Effector memory CD8-positive, alpha-beta T cell (primary cell): ENCODE data around the gene COG8.
"Not testable (repeated sequence)": the region's sequence is repeated elsewhere in the genome, so short reads cannot be mapped to it uniquely, and the experiment has no call there.

Experiments
- ATAC-seq: fragments of 150-1000 bp; cut with Tn5 transposase; replicated peaks from 2 replicates; pipeline ENCODE4 v1.10.0; 2021; ENCODE audit warnings: mild to moderate bottlenecking, moderate library complexity
- DNase-seq, 3 experiments: peaks; one replicate each; pipeline ENCODE4 v3.0.0; 2021
- H3K27ac Mint-ChIP-seq, 2 donors: one replicate each; pipeline ENCODE4 v1.8.0; 2022; ENCODE audit warnings: mild to moderate bottlenecking in 2 of 2, mixed read lengths in 2 of 2, moderate library complexity in 2 of 2
- H3K27me3 Mint-ChIP-seq, 2 donors: one replicate each; pipeline ENCODE4 v1.8.0; 2022; ENCODE audit warnings: mixed read lengths in 2 of 2
- H3K36me3 Mint-ChIP-seq: one replicate; pipeline ENCODE4 v1.8.0; 2022; ENCODE audit warnings: mild to moderate bottlenecking, moderate library complexity, mixed read lengths; ENCODE audit not compliant: insufficient read depth
- H3K4me1 Mint-ChIP-seq, 2 donors: one replicate each; pipeline ENCODE4 v1.8.0; 2022; ENCODE audit warnings: low read depth in 2 of 2, mixed read lengths in 2 of 2
- H3K4me3 Mint-ChIP-seq, 2 donors: one replicate each; pipeline ENCODE4 v1.8.0; 2022; ENCODE audit warnings: mild to moderate bottlenecking in 2 of 2, mixed read lengths in 2 of 2, moderate library complexity in 2 of 2
- H3K9me3 Mint-ChIP-seq, 2 donors: one replicate each; pipeline ENCODE4 v1.8.0; 2022; ENCODE audit warnings: mixed read lengths in 2 of 2

Gene COG8

GRCh38 chr16:69309316-69309715 is 30.0 kb downstream of the COG8 start:
- no peaks in the 10 kb centered on the region for H3K9me3 Mint-ChIP-seq
- H3K27ac Mint-ChIP-seq = peak overlapping the region in 1 of 2 donors; percentile 4

GRCh38 chr16:69307856-69308255 is 31.5 kb downstream of the COG8 start:
- H3K27me3 Mint-ChIP-seq = no peaks in the 10 kb centered on the region
- H3K9me3 Mint-ChIP-seq = no peaks in the 10 kb centered on the region
- H3K4me3 Mint-ChIP-seq = no peak overlapping the region
- no peak overlapping the region for H3K27ac Mint-ChIP-seq
- peaks cover 13% of the 10 kb centered on the region for H3K36me3 Mint-ChIP-seq
- ATAC-seq (no peak), DNase-seq (no peak)
- H3K4me1 Mint-ChIP-seq = peaks cover 11 to 13% of the 10 kb centered on the region in 2 donors

More at GRCh38 chr16:69309316-69309715, 30.0 kb downstream of the COG8 start:
- Mint-ChIP-seq H3K36me3 (peaks cover 22% of the 10 kb centered on the region), H3K4me1 (peaks cover 18 to 25% of the 10 kb centered on the region in 2 donors), H3K4me3 (peak overlapping the region; percentile 13 to 62), H3K27me3 (no peaks in the 10 kb centered on the region)
- ATAC-seq (no peak), DNase-seq (no peak)

DNA sequence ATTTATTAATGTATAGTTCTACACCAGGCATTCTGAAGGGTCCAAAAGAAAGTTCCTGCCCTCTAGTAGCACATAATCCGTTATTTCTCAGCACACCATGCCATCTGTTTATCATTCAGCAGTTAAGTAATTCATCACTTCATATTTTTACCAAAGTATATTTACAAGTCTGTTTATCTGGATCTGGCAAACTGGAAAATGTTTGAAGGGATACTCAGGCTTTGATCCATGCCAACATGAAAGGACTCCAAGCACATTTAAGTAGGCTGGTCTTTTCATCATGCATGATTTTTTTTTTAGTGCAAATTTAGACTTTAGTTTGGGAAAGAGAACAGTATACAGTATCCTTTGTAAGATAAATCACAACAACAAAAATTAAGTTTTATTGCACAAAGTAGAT is 32.3 kb downstream of the COG8 start:
- H3K27me3 Mint-ChIP-seq = no peaks in the 10 kb centered on the region
- ATAC-seq = no peak
- H3K4me3 Mint-ChIP-seq = no peak overlapping the region
- DNase-seq = no peak
- peaks cover 8 to 11% of the 10 kb centered on the region in 2 donors for H3K4me1 Mint-ChIP-seq
- peaks cover 12% of the 10 kb centered on the region for H3K36me3 Mint-ChIP-seq
- H3K9me3 Mint-ChIP-seq = no peaks in the 10 kb centered on the region
- H3K27ac Mint-ChIP-seq = no peak overlapping the region

- H3K4me3 Mint-ChIP-seq = no peak overlapping the region
- no peak for DNase-seq
These were observed 33.3 kb downstream of the COG8 start for GRCh38 chr16:69306031-69306430.

DNA sequence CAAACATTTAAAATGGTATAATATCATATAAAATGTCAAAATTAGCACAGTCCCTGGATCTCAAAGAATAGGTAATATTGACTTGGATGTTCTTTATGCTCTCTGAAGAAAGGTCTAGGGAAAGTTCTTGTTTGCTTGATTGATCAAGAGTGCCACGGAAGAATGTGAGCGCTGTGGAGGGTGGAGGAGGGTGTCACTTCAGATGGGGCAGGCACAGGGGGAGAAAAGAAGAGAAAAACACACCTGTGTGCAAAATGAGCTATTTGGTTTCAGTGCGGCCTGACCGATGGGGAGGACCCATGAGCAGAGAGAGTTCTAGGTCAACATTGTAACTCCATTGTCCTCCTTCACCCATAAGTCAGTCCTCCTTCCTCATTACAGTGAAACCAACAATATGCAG is 37.1 kb downstream of the COG8 start:
- ATAC-seq (no peak), DNase-seq (no peak)
- no peaks in the 10 kb centered on the region for H3K4me1 Mint-ChIP-seq
- H3K27me3 Mint-ChIP-seq = no peaks in the 10 kb centered on the region
- no peaks in the 10 kb centered on the region for H3K9me3 Mint-ChIP-seq
- no peak overlapping the region for H3K27ac Mint-ChIP-seq
- H3K36me3 Mint-ChIP-seq = peaks cover 27% of the 10 kb centered on the region
- H3K4me3 Mint-ChIP-seq = no peak overlapping the region

More at GRCh38 chr16:69306031-69306430, 33.3 kb downstream of the COG8 start:
- Mint-ChIP-seq H3K27me3 (no peaks in the 10 kb centered on the region), H3K4me1 (peaks cover 4 to 6% of the 10 kb centered on the region in 2 donors), H3K9me3 (no peaks in the 10 kb centered on the region), H3K27ac (no peak overlapping the region), H3K36me3 (peaks cover 15% of the 10 kb centered on the region)
- ATAC-seq = no peak

DNA sequence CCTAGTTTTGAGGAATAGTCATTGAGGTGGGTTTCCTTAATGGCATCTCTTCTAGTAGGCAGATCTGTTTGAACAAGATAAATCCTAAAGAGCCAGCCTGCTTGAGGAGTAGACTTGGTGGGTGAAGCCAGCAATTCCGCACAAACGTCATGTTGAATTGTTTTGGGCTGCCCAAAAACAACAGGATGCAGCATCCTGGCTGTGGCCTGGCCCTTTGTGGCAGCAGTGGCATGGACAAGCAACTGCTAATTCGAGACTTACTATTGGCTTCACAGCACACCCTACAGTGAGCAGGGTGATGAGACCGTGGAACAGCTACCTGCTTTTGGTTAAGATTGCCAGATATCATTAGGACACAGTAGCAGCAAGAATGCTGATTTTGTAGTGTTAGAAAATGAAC is 37.5 kb downstream of the COG8 start:
- H3K27ac Mint-ChIP-seq = no peak overlapping the region
- H3K27me3 Mint-ChIP-seq = no peaks in the 10 kb centered on the region
- H3K9me3 Mint-ChIP-seq = no peaks in the 10 kb centered on the region
- H3K36me3 Mint-ChIP-seq = peaks cover 27% of the 10 kb centered on the region
- no peak for ATAC-seq
- DNase-seq = no peak
- H3K4me3 Mint-ChIP-seq = no peak overlapping the region
- no peaks in the 10 kb centered on the region for H3K4me1 Mint-ChIP-seq

DNA sequence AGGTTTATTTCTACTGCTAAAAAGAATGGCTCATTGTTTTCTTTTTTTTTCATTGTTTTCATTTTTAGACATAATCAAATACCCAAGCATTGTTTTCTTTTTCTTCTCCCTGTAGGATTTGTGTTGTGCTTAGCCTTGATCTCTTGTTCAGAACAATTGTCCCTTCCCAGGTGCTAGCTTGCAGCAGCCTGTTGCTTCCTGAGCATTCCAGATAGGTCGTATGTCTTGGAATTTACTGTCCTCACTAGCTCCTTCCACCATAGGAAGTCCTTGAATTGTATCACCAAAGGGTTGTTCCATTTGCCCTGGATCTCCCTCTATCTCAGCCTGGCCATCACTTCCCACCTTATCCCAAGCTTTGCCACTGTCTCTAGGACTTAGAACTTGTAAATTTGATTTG is 38.2 kb downstream of the COG8 start:
- Mint-ChIP-seq H3K4me1 (no peaks in the 10 kb centered on the region), H3K4me3 (no peak overlapping the region), H3K36me3 (peaks cover 27% of the 10 kb centered on the region), H3K9me3 (no peaks in the 10 kb centered on the region), H3K27ac (peak overlapping the region in 1 of 2 donors; percentile 38), H3K27me3 (no peaks in the 10 kb centered on the region)
- DNase-seq (no peak), ATAC-seq (no peak)

DNA sequence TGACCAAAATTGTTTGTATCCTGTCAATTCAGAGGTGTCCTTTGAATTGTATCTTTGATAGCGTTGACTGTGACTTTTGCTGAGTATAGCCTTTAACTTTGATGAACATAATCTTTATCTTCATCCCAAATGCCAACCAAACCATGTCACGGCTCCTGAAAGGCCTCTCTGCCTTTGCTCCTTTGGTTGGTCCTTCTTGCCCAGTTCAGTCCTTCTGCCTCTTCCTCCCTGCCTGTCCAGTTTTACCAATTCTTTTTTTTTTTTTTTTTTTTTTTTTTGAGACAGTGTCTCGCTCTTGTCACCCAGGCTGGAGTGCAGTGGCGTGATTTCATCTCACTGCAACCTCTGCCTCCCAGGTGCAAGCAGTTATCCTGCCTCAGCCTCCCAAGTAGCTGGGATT is 41.1 kb downstream of the COG8 start:
- DNase-seq (no peak), ATAC-seq (no peak)
- Mint-ChIP-seq H3K4me1 (no peaks in the 10 kb centered on the region), H3K36me3 (peaks cover 30% of the 10 kb centered on the region), H3K9me3 (no peaks in the 10 kb centered on the region), H3K27me3 (no peaks in the 10 kb centered on the region), H3K27ac (peak overlapping the region in 1 of 2 donors; percentile 49), H3K4me3 (no peak overlapping the region)

- H3K4me1 Mint-ChIP-seq, H3K27me3 Mint-ChIP-seq, DNase-seq, H3K4me3 Mint-ChIP-seq, ATAC-seq, H3K9me3 Mint-ChIP-seq: not testable (repeated sequence)
- Mint-ChIP-seq H3K27ac (peak overlapping the region in 1 of 2 donors; percentile 54), H3K36me3 (peaks cover 30% of the 10 kb centered on the region)
These were observed 42.6 kb downstream of the COG8 start for GRCh38 chr16:69296771-69297170.

- no peak for DNase-seq
These were observed 45.3 kb downstream of the COG8 start for GRCh38 chr16:69294051-69294450.

DNA sequence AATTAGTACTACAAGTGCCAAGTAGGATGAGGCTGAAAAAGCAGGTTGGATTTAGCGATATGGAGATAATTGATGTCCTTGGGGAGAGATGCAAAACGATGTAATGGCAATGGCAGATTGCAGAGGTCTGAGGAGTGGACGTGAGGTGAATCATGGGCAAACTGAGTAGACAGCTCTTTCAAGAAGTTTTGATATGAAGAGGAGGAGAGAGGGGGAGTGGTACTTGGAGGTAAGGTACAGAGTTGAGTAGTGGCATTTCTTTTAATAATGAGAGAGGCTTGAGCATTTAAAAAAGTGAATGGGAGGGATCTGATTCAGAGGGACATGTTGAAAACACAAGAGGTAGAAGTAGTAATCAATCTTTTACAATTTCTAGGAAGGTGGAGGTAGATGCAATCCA is 46.0 kb downstream of the COG8 start:
- Mint-ChIP-seq H3K36me3 (peaks cover 4% of the 10 kb centered on the region), H3K4me3 (no peak overlapping the region), H3K4me1 (no peaks in the 10 kb centered on the region), H3K9me3 (no peaks in the 10 kb centered on the region), H3K27me3 (no peaks in the 10 kb centered on the region), H3K27ac (no peak overlapping the region)
- no peak for ATAC-seq
- no peak for DNase-seq

More at GRCh38 chr16:69294051-69294450, 45.3 kb downstream of the COG8 start:
- Mint-ChIP-seq H3K36me3 (peaks cover 8% of the 10 kb centered on the region), H3K27me3 (no peaks in the 10 kb centered on the region), H3K4me3 (no peak overlapping the region), H3K9me3 (no peaks in the 10 kb centered on the region), H3K4me1 (no peaks in the 10 kb centered on the region), H3K27ac (no peak overlapping the region)
- no peak for ATAC-seq

- not testable (repeated sequence) for H3K4me1 Mint-ChIP-seq, H3K4me3 Mint-ChIP-seq, H3K36me3 Mint-ChIP-seq, ATAC-seq, H3K27ac Mint-ChIP-seq, DNase-seq, H3K9me3 Mint-ChIP-seq, H3K27me3 Mint-ChIP-seq
These were observed 47.7 kb downstream of the COG8 start for GRCh38 chr16:69291657-69292056.

- ATAC-seq = peak; percentile 32
- no peaks in the 10 kb centered on the region for H3K9me3 Mint-ChIP-seq
- H3K4me3 Mint-ChIP-seq = no peak overlapping the region
- H3K36me3 Mint-ChIP-seq = peaks cover 16% of the 10 kb centered on the region
- H3K27me3 Mint-ChIP-seq = no peaks in the 10 kb centered on the region
- H3K4me1 Mint-ChIP-seq = no peaks in the 10 kb centered on the region
- H3K27ac Mint-ChIP-seq = no peak overlapping the region
- peak; percentile 51 to 55 (median 55) for DNase-seq
These were observed 52.2 kb downstream of the COG8 start for GRCh38 chr16:69286941-69287713.

DNA sequence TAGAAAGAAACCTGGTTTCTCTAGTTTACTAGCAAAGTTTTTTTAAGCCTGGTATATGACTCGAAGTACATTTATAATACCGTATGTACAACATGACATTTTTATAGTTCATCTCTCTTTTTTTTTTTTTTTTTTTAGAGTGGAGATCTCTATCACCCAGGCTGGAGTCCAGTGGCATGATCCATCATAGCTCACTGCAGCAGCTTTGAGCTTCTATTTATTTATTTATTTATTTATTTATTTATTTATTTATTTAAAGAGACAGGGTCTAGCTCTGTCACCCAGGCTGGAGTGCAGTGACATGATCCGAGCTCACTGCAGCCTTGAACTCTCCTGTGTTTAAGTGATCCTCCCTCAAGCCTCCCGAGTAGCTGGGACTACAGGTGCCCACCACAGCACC is 54.1 kb downstream of the COG8 start:
- no peaks in the 10 kb centered on the region for H3K27me3 Mint-ChIP-seq
- no peak for ATAC-seq

More for the DNA sequence above, 54.1 kb downstream of the COG8 start:
- Mint-ChIP-seq H3K4me1 (no peaks in the 10 kb centered on the region), H3K9me3 (no peaks in the 10 kb centered on the region), H3K27ac (no peak overlapping the region), H3K4me3 (no peak overlapping the region), H3K36me3 (peaks cover 16% of the 10 kb centered on the region)
- no peak for DNase-seq
